Ureter (tissue), 1 donor: ENCODE results near the gene PTPDC1. TPM values are rescaled to one million over a fixed set of nuclear protein-coding genes. Genes with fewer than 3 reads are reported as not detected.

ENCODE experiments used
- DNase-seq: peaks from one replicate; pipeline ENCODE4 v3.0.0-alpha.2; 2020; ENCODE audit warnings: low spot score
- total RNA-seq: library from RNA; stranded (reverse); gene quantifications from one replicate; pipeline ENCODE4 v1.2.4, GENCODE V29; 2023
- donor health status: DM: yes; HTN: yes; CAD: no.

Gene PTPDC1, protein sequence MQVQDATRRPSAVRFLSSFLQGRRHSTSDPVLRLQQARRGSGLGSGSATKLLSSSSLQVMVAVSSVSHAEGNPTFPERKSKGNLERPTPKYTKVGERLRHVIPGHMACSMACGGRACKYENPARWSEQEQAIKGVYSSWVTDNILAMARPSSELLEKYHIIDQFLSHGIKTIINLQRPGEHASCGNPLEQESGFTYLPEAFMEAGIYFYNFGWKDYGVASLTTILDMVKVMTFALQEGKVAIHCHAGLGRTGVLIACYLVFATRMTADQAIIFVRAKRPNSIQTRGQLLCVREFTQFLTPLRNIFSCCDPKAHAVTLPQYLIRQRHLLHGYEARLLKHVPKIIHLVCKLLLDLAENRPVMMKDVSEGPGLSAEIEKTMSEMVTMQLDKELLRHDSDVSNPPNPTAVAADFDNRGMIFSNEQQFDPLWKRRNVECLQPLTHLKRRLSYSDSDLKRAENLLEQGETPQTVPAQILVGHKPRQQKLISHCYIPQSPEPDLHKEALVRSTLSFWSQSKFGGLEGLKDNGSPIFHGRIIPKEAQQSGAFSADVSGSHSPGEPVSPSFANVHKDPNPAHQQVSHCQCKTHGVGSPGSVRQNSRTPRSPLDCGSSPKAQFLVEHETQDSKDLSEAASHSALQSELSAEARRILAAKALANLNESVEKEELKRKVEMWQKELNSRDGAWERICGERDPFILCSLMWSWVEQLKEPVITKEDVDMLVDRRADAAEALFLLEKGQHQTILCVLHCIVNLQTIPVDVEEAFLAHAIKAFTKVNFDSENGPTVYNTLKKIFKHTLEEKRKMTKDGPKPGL
- total RNA-seq = 11.5 TPM

DNA sequence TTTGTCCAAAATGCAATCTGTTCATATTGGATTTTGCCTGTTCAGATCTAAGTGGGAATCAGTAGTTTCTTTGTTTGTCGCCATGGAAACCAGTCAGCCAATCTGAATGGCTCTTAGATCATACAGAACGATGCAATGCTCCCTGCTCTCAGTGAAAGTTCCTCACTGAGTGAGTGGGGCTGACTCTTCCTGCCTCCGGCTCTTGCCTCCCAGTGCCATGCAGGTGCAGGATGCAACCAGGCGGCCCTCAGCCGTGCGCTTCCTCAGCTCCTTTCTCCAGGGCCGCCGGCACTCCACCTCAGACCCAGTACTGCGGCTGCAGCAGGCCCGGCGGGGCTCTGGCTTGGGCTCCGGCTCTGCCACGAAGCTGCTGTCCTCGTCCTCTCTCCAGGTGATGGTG is at the start of gene PTPDC1:
Gene PTPDC1 (plus strand): TSS at position 151 of the 400 bp plus-strand sequence. CDS start 67 bp downstream, at position 218.
- no peak for DNase-seq

DNA sequence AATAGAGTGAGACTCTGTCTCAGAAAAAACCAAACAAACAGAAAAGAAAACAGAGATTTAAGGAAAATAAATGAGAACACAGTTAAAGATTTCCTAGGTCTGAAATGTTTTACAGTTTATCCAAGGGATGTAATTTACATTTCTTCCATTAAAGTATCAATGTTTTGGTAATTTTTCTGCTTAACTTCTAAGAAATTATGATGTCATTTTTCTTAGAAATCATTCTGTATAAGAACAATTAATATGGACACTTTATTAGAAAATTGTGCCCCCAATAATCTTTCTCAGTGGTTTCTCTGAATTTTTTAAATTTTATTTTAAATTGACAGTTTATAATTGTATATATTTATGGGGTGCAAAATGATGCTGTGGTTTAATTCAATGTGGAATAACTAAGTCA is 49.8 kb upstream of the PTPDC1 start:
- no peak for DNase-seq

DNA sequence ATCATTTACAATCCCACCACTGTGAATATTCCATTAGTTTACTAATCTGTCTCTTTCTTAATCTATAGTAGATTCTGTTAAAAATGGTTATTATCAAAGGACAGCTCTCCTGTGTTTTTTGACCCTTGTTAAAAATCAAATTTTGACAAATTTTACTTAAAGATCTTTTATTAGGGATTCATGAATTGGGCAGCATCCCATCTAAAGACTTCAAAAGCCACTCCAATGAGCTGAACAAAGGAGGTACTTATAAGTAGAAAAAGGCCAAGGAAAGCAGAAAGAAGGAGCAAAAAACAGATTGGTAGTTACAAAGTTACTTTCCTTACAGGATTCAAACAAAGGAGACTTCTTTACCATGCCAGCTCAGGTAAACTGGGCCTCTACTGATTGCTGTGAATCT is 44.5 kb upstream of the PTPDC1 start:
- DNase-seq = no peak

DNA sequence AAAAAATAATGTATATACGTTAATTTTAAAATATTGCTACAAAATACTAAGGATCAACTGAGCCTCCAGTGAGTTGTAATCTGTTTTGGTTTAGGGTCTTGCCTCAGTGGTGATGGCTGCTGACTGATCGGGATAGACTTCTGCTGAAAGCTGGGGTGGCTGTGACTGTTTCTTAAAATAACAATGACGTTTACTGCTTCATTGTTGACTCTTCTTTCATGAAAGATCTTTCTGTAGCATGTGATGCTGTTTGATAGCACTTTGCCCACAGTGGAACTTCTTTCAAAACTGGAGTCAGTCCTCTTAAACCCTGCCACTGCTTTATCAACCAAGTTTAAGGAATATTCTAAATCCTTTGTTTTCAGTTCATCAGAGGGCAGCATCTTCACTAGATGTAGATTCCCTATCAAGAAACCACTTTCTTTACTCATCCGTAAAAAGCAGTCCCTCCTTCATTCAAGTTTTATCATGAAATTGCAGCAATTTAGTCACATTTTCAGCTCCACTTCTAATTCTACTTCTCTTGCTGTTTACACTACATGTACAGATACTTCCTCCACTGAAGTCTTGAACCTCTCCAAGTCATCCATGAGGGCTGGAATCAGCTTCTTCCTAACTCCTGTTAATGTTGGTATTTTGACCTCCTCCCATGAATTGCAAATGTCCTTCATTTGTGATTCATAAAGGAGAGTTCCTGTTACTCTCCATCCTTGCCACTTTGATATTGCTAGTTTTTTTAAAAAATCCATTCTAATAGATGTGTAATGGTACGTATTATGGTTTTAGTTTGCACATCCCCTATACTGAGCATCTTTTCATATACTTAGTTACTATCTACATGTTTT is 41.5 kb upstream of the PTPDC1 start:
- no peak for DNase-seq

DNA sequence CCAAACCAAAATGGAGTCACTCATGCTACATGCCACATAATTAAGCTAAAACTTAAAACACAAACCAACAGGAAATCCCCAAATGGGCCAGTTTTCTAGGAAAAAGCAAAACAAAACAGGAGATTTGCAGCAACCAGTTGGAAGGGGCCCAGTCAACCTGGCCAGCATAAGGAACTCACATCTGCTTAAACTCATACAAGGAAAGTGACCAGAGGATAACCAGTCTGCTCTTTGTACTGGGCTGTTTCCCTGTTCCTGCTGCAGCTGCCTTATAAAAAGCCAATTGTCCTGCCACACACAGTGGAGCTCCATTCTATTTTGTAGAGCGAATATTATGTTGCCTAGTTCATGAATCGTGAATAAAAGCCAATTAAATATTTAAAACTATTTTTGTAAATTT is 29.5 kb upstream of the PTPDC1 start:
- DNase-seq = no peak

DNA sequence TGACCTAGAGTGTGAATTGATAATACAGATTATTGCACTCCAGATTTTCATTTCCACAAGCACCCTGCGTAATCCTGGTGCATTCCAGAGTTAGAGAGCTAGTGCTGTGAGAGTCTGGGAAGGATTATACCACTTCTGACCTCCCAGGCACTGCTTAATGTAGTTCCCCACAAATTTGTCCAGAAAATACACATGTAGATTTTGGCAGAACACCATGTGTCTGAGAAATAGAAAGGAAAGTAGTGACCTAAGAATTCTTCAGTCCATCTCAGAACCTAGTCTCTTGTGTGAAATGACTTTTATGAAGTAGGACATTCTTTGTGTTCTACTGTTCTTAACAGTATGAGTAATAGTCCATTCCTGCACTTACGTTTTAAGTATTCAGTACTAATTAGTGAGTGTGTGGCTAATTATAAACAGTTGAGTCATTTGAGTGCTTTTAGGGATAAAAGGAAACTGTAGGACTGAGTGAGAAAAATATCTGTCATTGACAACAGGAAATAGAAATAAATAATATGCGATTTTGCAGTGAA is 27.8 kb upstream of the PTPDC1 start:
- DNase-seq = no peak

DNA sequence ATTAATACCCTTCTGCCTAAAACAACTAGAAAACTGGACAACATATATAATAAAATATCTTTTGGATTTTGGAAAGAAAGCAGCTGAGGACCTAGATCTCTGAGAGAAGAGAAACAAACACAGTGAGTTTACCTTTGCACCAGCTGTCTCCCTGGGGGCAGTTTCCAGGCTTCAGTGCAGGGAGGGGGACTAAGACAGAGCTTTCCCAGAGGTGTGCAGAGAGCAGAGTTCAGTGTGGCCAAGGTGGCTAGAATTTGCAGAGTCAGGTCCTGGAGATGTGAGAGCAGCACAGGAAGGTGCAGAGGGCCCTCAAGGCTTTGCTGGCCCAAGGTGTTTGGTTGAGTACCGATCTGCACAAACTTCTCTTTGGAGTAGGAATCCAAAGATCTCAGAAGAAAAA is 26.3 kb upstream of the PTPDC1 start:
- no peak for DNase-seq

DNA sequence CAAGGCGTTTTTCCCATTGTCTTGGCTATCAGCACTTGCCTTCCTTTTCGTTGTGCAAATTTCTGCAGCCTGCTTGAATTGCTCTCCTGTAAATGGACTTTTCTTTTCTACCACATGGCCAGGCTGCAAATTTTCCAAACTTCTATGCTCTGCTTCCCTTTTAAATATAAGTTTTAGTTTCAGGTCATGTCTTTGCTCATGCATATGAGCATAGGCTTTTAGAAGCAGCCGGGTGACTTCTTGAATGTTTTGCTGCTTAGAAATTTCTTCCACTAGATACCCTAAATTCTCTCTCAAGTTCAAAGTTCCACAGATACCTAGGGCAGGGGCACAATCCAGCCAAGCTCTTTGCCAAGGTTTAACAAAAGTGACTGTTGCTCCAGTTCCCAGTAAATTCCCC is 22.4 kb upstream of the PTPDC1 start:
- no peak for DNase-seq

DNA sequence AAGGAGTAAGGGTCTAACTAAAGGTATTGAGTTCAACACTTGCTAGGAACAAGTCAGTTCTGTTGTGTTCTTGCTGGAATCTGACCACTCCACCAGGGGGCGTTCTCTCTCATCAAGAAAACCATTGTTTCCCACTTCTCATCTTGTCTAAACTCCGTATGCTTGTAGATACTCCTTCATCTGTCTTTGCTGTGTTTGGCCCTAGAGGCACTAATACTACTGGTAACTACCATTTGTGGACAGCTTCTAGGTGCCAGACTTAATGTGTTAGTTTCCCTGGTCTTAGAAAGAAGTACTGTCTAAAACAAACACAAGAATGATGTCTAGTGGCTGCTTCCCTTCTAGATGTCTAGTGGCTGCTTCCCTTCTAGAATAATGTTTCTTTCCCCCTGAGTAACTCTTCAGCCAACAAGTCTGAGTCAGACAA is 18.7 kb upstream of the PTPDC1 start:
- DNase-seq = peak; percentile 78

DNA sequence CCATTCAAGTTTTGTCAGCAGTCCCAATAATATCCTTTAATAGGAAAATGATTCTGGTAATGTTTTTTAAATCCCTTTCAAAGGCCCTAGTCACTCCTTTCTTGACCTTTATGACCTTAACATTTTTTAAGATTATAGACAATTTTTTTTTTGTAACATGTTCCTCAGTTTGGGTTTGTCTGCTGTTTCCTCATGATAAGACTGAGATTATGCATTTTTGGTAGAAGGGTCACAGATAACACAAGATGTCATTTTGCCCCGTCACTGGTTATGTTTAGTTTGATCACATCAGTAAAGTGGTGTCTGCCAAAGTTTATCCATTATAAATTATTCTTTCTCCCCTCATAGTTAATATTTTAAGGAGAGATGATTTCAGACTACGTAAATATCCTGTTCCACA is 16.0 kb upstream of the PTPDC1 start:
- no peak for DNase-seq

DNA sequence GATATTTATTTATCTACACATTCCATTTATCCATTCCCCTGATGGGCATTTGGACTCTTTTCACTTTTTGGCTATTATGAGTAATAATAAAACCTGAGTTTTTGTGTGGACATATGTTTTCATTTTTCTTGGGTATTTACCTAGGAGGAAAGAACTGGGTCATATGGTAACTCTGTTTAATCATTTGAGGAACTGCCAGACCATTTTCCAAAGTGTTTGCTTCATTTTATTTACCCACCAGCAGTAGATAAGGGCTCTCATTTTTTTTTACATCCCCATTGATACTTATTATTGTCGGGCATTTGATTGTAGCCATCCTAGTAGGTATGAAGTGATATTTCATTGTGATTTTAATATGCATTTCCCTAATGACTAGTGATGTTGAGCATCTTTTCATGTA is 7.7 kb upstream of the PTPDC1 start:
- DNase-seq = no peak

DNA sequence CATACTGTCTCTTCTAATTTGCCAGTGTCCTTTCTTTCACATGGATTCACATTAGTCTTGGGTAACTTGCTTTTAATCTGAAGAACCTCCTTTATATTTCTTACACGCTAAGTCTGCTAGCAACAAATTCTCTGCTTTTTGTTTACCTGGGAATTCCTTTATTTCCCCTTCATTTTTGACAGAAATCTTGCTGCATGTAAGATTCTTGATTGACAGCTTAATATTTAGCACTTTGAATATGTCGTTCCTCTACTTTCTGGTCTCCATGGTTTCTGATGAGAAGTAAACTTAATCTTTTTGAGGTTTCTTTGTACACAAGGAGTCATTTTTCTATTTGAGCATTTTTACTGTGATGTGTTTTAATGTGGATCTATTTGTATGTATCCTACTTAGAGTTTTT is 6.2 kb upstream of the PTPDC1 start:
- DNase-seq = no peak

DNA sequence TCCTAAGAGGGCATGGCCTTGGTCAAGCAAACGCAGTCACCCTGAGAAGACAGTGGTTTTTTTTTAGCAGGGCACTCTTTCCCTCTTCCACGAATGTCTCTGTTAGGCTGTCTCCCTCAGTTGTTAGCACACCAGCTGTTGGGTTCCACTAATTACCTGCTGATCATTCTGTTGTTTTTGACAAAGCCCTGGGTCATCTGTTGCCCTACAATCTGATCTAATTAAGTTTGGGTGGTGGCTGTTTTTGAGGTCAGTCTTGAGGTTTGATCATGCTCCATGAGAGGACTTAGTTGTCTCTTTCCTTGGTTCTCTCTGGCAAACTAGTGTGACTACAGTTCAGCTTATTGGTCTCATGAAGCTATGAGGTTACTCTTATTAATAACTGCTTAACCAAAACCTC is 5.0 kb upstream of the PTPDC1 start:
- no peak for DNase-seq

DNA sequence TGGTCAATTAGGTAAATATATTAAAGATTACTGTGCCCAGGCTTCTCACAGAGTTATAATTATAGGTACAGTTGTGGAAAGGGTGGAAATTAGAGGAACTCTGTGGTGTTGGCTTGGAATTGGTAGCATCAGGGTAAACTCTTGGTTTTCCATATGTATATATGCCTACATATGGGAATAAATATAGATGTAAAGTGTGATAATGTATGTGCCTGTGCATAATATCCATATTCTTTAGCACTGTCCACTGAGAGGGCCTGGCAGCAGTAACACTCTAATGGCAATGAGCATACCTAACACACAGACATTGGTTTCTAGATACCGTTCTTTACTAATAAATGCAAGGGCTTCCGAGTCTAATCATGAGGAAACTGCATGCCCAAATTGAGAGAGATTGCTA is 4.0 kb upstream of the PTPDC1 start:
- no peak for DNase-seq

DNA sequence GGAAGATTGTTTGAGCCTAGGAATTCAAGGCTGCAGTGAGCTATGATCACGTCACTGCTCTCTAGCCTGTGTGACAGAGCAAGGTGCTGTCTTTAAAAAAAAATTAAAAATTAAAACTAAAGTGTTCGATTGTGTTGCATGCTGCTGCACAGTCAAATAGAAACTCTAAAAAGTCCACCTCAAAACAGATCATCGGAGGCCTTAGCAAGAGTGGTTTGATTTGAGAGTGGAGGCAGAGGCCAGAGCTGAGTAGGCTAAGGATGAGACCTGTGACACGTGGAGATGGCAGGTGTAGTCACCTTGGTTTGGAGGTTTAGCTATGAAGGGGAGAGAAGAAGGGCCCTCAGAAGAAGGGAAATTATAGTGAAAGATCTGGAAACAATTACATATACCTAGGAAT is 2.8 kb upstream of the PTPDC1 start:
- no peak for DNase-seq

DNA sequence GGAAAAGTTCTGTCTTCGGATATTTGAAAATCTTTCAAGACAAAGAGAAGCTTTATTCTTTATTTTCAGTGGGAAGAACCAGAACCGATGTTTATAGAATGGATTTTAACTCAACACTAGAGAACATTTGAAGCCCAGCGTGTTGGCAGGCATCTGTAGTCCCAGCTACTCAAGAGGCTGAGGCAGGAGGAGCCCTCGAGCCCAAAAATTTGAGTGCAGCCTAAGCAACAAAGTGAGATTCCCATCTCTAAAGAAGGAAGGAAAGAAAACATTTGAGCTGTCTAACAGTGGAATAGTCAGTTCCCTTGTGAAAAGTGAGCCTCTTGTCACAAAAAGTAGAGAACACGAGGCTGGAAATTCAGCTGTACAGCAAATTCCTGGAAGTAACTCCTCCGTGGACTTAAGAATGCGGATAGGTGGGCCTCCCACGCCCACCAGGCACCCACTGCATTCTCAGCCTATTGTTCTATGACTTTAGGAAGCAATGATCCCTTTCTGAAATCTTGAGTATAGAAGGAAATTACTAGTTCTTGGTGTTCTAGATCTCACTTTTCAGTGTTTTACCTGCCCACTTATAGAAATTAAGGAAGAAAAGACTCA is 2.3 kb upstream of the PTPDC1 start:
- DNase-seq = no peak

DNA sequence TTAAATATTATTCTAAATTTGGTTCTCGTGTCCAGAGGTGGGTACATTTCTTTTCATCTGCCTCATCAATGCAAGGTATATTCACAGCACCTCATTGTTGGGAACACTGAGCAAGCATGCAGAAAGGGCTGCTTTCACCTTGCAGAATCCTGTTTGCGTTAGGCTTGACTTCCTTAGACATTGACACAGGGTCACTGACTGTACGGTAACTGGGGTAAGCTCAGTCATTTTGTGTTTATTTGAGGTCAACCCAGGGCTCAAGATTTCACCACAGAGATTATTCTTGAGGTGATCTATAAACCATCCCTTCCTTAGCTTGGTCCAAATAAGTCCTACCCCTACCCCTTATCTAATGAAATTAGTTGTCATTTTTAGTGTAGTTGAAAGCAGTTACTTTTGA is 1.7 kb upstream of the PTPDC1 start:
- no peak for DNase-seq

DNA sequence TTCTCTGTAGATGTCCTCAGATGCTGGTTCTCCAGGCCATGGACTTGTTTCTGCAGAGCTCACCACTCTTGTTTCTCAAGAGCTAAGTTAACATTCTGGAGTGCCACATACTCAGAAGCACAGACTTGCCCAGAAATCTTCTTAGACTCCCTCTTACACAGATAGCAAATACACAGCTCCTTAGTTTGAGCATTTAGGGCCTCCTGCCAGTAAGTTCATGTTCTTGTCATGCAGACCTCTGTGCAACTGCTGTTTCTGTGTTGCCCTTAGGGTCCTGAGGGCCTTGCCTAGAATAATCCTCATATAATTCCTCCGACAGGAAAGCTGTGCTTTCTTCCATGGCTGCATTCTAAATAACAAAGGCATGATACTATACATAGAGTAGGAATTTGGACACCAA is 1.3 kb upstream of the PTPDC1 start:
- DNase-seq = no peak

DNA sequence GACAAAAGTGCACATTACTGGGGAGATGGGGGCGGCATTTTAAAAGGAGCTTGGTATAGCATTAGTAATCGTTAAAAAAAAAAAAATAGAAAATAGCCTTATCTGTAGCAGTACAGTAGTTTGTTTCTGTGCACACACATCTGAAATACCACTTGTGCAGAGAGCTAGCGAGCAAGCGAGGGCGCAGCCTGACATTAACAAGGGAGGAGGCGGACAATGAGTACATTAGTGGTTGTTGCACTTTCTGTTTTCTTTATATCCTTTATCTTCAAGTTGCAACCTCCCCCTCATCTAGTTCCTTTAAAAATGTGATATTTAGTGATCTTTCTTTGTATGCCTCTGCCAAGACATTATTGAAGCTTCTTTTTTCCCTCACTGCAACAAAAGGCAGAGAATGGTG is 880 bp upstream of the PTPDC1 start:
- DNase-seq = no peak

DNA sequence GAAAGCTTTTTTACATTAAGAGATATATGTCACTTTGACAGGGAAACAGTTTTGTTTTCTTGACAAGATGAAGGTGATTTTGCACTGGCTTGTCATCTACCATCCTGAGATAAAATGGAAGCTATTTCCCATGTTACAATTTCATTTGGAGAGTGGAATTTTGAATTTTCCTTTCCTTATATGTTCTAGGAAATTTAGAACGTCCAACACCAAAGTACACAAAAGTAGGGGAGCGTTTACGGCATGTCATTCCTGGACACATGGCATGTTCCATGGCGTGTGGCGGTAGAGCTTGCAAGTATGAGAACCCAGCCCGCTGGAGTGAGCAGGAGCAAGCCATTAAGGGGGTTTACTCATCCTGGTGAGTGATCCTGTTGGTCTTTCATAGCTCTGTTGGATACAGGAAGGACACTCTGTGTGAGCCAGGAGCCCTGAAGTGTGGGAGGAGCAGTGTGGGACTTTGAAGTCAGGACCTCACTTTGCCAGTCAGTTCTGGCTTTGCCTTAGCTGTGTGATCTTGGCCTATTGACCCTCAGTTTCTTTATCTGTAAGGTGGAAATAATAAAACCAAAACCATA is 887 bp downstream of the PTPDC1 start:
- DNase-seq = no peak
